H1 (cell line): Measurements from ENCODE around the gene DLX2. TPM values are rescaled to one million over a fixed set of nuclear protein-coding genes. Genes with fewer than 3 reads are reported as not detected.

ENCODE experiments used
- BACH1 ChIP-seq: IDR thresholded peaks from 2 replicates; pipeline ENCODE4 v1.6.1; 2012; ENCODE audit warnings: low read length, improper control_type of control experiment
- CTBP2 ChIP-seq: IDR thresholded peaks from 2 replicates; pipeline ENCODE4 v1.7.0; 2011; ENCODE audit warnings: borderline replicate concordance, mild to moderate bottlenecking, moderate library complexity, mixed read lengths, low read length; ENCODE audit not compliant: insufficient read depth, insufficient read length
- RNF2 ChIP-seq: fragments of 200-900, 300-1000 bp; sonication (generic); IDR thresholded peaks from 2 replicates; pipeline ENCODE4 v1.7.1; 2016; ENCODE audit warnings: borderline replicate concordance, low read depth, mild to moderate bottlenecking, antibody characterized with exemption, low read length; ENCODE audit not compliant: poor library complexity, severe bottlenecking; ENCODE audit errors: missing control alignments
- SUZ12 ChIP-seq: fragments of 200-600 bp; sonication (generic); IDR thresholded peaks from 2 replicates; pipeline ENCODE4 v1.6.1; 2012; ENCODE audit warnings: mild to moderate bottlenecking, inconsistent platforms, low read length, moderate library complexity, mixed read lengths
- TEAD4 ChIP-seq: IDR thresholded peaks from 2 replicates; pipeline ENCODE4 v1.6.1; 2012; ENCODE audit warnings: low read depth, low read length, inconsistent platforms, mixed read lengths
- USF2 ChIP-seq: IDR thresholded peaks from 2 replicates; pipeline ENCODE4 v1.6.1; 2011; ENCODE audit warnings: low read length, improper control_type of control experiment
- polyA plus RNA-seq, 7 experiments: library from polyadenylated mRNA; depleted of rRNA in 3 of 7; stranded (reverse) in 5 of 7; unstranded in 2 of 7; fragments of >200 nt in 5 of 7; fragments of 200-250 nt in 2 of 7; gene quantifications; 1 replicate in 5 of 7; 2 replicates in 1 of 7; 4 replicates in 1 of 7; pipeline versions ENCODE4 v1.2.1 to v1.2.3, GENCODE V29; 2011 to 2013; ENCODE audit warnings: missing spikeins in 2 of 7, mixed read lengths in 2 of 7
- total RNA-seq: library from RNA; stranded (reverse); fragmentation: NEBNext Ultra II Directional; extraction: Animal tissue kit (Norgen Biotek cat#: 25700); gene quantifications from 2 replicates; pipeline ENCODE4 v1.2.1, GENCODE V29; 2021

The DLX2 gene
- total and polyA plus RNA-seq, 2 of the 8 experiments (the other 6 are each of a cell fraction or from before 2014, with no cell fraction given), result 0.45 TPM; not detected in 1

GRCh38 chr2:172098650-172099471 is 3.8 kb downstream of the DLX2 start (continued):
- peak; percentile 90 for TF ChIP-seq RNF2
- TF ChIP-seq SUZ12, result peak; percentile 95
- peak; percentile 61 for TF ChIP-seq USF2
- TF ChIP-seq TEAD4, result peak; percentile 39; the same call in 1 of the 2 replicates
- TF ChIP-seq CTBP2, result no peak
- 0 out of 2 replicates have a peak, but pooled peaks have one; percentile 26 for TF ChIP-seq BACH1
